Spleen (tissue), 11 donors: ENCODE results near the gene ARPC5. TPM values are rescaled to one million over a fixed set of nuclear protein-coding genes. Genes with fewer than 3 reads are reported as not detected.

Experiments used
- DNase-seq: peaks from one replicate; pipeline ENCODE4 v3.0.0-alpha.2; 2020
- H3K27ac ChIP-seq, 8 donors: fragments of 200-600 bp; sonication (generic) in 7 of 8; 1 replicate in 4 of 8; 2 replicates in 4 of 8; pipeline versions ENCODE4 v1.5.0 to v1.8.0; 2016 to 2021; ENCODE audit warnings: inconsistent platforms in 4 of 8, mild to moderate bottlenecking in 4 of 8, moderate library complexity in 1 of 8
- H3K27me3 ChIP-seq, 7 donors: fragments of 200-600 bp; sonication (generic) in 6 of 7; replicated peaks in 1 of 7; 1 replicate in 4 of 7; 2 replicates in 3 of 7; pipeline versions ENCODE4 v1.5.0 to v1.8.0; 2016 to 2021; ENCODE audit warnings: inconsistent platforms in 3 of 7, mild to moderate bottlenecking in 1 of 7
- H3K36me3 ChIP-seq, 6 donors: fragments of 200-600 bp; sonication (generic) in 5 of 6; 1 replicate in 4 of 6; 2 replicates in 2 of 6; pipeline versions ENCODE4 v1.5.0 to v1.8.0; 2016 to 2021; ENCODE audit warnings: inconsistent platforms in 2 of 6
- H3K4me1 ChIP-seq, 6 donors: fragments of 200-600 bp; sonication (generic) in 5 of 6; 1 replicate in 3 of 6; 2 replicates in 3 of 6; pipeline versions ENCODE4 v1.5.0 to v1.8.0; 2016 to 2021; ENCODE audit warnings: inconsistent platforms in 3 of 6
- H3K4me3 ChIP-seq, 8 donors: fragments of 200-600 bp; sonication (generic) in 7 of 8; 1 replicate in 4 of 8; 2 replicates in 4 of 8; pipeline versions ENCODE4 v1.5.0 to v1.8.0; 2016 to 2021; ENCODE audit warnings: inconsistent platforms in 4 of 8, mild to moderate bottlenecking in 4 of 8, moderate library complexity in 2 of 8
- H3K9me3 ChIP-seq, 8 donors: fragments of 200-600 bp; sonication (generic) in 7 of 8; 1 replicate in 4 of 8; 2 replicates in 4 of 8; pipeline versions ENCODE4 v1.5.0 to v1.8.0; 2016 to 2021; ENCODE audit warnings: inconsistent platforms in 4 of 8
- POLR2A ChIP-seq, 3 donors: fragments of 450-650 bp; IDR thresholded peaks; one replicate each; pipeline ENCODE4 v1.5.1; 2017; ENCODE audit warnings: antibody characterized with exemption in 3 of 3, mild to moderate bottlenecking in 1 of 3
- POLR2AphosphoS5 ChIP-seq, 3 donors: sonication (generic); formaldehyde crosslinking; IDR thresholded peaks; one replicate each; pipeline ENCODE4 v1.5.1; 2017; ENCODE audit warnings: antibody characterized with exemption in 3 of 3
- WGBS, 5 donors: extraction: QIAGEN DNeasy Blood & Tissue Kit in 3 of 5; methylation state at CpG; one replicate each; pipeline versions ENCODE4 v1.1.5 to v1.1.7; 2013 to 2018; 5-methylcytosine and 5-hydroxymethylcytosine counted together
- intact Hi-C: fragments of 100-400 bp; cut with DNase I; formaldehyde crosslinking; loops from one replicate; pipeline ENCODE4 v1.15.0; 2023; ENCODE audit warnings: low total_unique reads
- polyA plus RNA-seq, 3 donors: library from polyadenylated mRNA; stranded (reverse); fragments of 200-250 nt; gene quantifications; one replicate each; pipeline ENCODE4 v1.2.1, GENCODE V29; 2013
- total RNA-seq, 7 donors: library from RNA; depleted of rRNA in 3 of 7; stranded (reverse); fragments of >200 nt in 3 of 7; fragmentation: NEBNext Ultra II Directional in 4 of 7; extraction: Animal tissue kit (Norgen Biotek cat#: 25700) in 4 of 7; gene quantifications; one replicate each; pipeline versions ENCODE4 v1.1.0 to v1.2.1, GENCODE V29; 2016 to 2021
- TF ChIP-seq, protein P1 (sequence below), 11 experiments: fragments of 200-600 bp in 7 of 11; fragments of 450-650 bp in 4 of 11; sonication (generic) in 4 of 11; IDR thresholded peaks in 8 of 11; conservative IDR thresholded peaks in 3 of 11; 1 replicate in 7 of 11; 2 replicates in 4 of 11; pipeline versions ENCODE4 v1.4.0 to v1.8.0; 2016 to 2021; ENCODE audit warnings: antibody characterized with exemption in 11 of 11, inconsistent platforms in 4 of 11, mild to moderate bottlenecking in 1 of 11
- donor health status: healthy with polysubstance abuse.
- donor health status: DM: no; HTN: no; CAD: no; lungs with moderate emphysema.
- donor health status: DM: no; HTN: no; CAD: no.
- donor health status: Bipolar disorder and iron deficiency.
- donor health status: healthy.
- donor health status: DM: no; HTN: no; CAD: no.
- donor health status: DM: yes; HTN: yes; CAD: no.

ARPC5 gene
- total and polyA plus RNA-seq, 10 donors: 122 to 221 (median 178) TPM

GRCh38 chr1:183674339-183674738, 38.8 kb upstream of the ARPC5 start:
- Histone ChIP-seq H3K27me3 (no peaks in the 10 kb centered on the region), H3K9me3 (peaks cover 0 to 14% (median 9%) of the 10 kb centered on the region in 8 donors), H3K36me3 (no peaks in the 10 kb centered on the region), H3K4me1 (no peaks in the 10 kb centered on the region), H3K27ac (no peak overlapping the region), H3K4me3 (no peak overlapping the region)
- DNase-seq: no peak
- WGBS, 5 donors: 86 to 92% (median 86%) methylated on average over 1 of the region's 1 CpG
- intact Hi-C loops: no loop called here
- TF ChIP-seq, protein P1, sequence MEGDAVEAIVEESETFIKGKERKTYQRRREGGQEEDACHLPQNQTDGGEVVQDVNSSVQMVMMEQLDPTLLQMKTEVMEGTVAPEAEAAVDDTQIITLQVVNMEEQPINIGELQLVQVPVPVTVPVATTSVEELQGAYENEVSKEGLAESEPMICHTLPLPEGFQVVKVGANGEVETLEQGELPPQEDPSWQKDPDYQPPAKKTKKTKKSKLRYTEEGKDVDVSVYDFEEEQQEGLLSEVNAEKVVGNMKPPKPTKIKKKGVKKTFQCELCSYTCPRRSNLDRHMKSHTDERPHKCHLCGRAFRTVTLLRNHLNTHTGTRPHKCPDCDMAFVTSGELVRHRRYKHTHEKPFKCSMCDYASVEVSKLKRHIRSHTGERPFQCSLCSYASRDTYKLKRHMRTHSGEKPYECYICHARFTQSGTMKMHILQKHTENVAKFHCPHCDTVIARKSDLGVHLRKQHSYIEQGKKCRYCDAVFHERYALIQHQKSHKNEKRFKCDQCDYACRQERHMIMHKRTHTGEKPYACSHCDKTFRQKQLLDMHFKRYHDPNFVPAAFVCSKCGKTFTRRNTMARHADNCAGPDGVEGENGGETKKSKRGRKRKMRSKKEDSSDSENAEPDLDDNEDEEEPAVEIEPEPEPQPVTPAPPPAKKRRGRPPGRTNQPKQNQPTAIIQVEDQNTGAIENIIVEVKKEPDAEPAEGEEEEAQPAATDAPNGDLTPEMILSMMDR (IDR thresholded peaks at IDR 0.05 in 8 of 11, conservative IDR thresholded peaks at IDR 0.05 in 3 of 11): no peak
- no peak for TF ChIP-seq POLR2A (IDR thresholded peaks at IDR 0.05)
- TF ChIP-seq POLR2AphosphoS5 (IDR thresholded peaks at IDR 0.05): no peak

GRCh38 chr1:183673605-183674323, 38.2 kb upstream of the ARPC5 start:
- intact Hi-C loops: no loop called here
- peaks cover 0 to 12% (median 8%) of the 10 kb centered on the region in 8 donors for H3K9me3 ChIP-seq
- no peaks in the 10 kb centered on the region for H3K27me3 ChIP-seq
- no peaks in the 10 kb centered on the region for H3K36me3 ChIP-seq
- 79 to 95% (median 91%) methylated on average over 2 of the region's 2 CpGs for WGBS, 5 donors
- no peak overlapping the region for H3K27ac ChIP-seq
- H3K4me3 ChIP-seq: no peak overlapping the region
- DNase-seq: no peak
- no peaks in the 10 kb centered on the region for H3K4me1 ChIP-seq
- TF ChIP-seq, protein P1 (IDR thresholded peaks at IDR 0.05 in 8 of 11, conservative IDR thresholded peaks at IDR 0.05 in 3 of 11): no peak
- no peak for TF ChIP-seq POLR2A (IDR thresholded peaks at IDR 0.05)
- no peak for TF ChIP-seq POLR2AphosphoS5 (IDR thresholded peaks at IDR 0.05)

GRCh38 chr1:183670169-183670568, 34.6 kb upstream of the ARPC5 start:
- TF ChIP-seq POLR2AphosphoS5 (IDR thresholded peaks at IDR 0.05) (no peak), POLR2A (IDR thresholded peaks at IDR 0.05) (no peak)
- TF ChIP-seq, protein P1 (IDR thresholded peaks at IDR 0.05 in 8 of 11, conservative IDR thresholded peaks at IDR 0.05 in 3 of 11): no peak
- no peak overlapping the region for H3K27ac ChIP-seq
- H3K27me3 ChIP-seq: no peaks in the 10 kb centered on the region
- peaks cover 0 to 12% (median 8%) of the 10 kb centered on the region in 8 donors for H3K9me3 ChIP-seq
- H3K4me3 ChIP-seq: no peak overlapping the region
- intact Hi-C loops: no loop called here
- no peaks in the 10 kb centered on the region for H3K36me3 ChIP-seq
- DNase-seq: no peak
- WGBS, 5 donors: 92 to 100% (median 100%) methylated on average over 1 of the region's 1 CpG
- H3K4me1 ChIP-seq: no peaks in the 10 kb centered on the region

- Histone ChIP-seq H3K27me3 (no peaks in the 10 kb centered on the region), H3K9me3 (no peaks in the 10 kb centered on the region), H3K4me1 (peaks cover 0 to 43% (median 33%) of the 10 kb centered on the region in 6 donors), H3K4me3 (no peak overlapping the region), H3K27ac (no peak overlapping the region), H3K36me3 (no peaks in the 10 kb centered on the region)
- WGBS, 5 donors: 92 to 97% (median 93%) methylated on average over 3 of the region's 3 CpGs
- no peak for TF ChIP-seq POLR2A (IDR thresholded peaks at IDR 0.05)
- no peak for TF ChIP-seq POLR2AphosphoS5 (IDR thresholded peaks at IDR 0.05)
- TF ChIP-seq, protein P1 (IDR thresholded peaks at IDR 0.05 in 8 of 11, conservative IDR thresholded peaks at IDR 0.05 in 3 of 11): no peak
- intact Hi-C loops: loop anchor here (10.0 kb wide), 1 partner anchor 1028 kb away; no protein-coding TSS in a partner anchor
- no peak for DNase-seq
Measured at GRCh38 chr1:183656355-183656754, 20.8 kb upstream of the ARPC5 start.
